Adrenal gland (tissue), 5 donors: Measurements from ENCODE around the gene TBC1D16.
A peak's percentile ranks its signal among the peaks of the same experiment; 100 is the strongest.

Experiments
- POLR2A ChIP-seq, 2 donors: fragments of 450-650 bp; IDR thresholded peaks; one replicate each; pipeline ENCODE4 v1.6.1; 2017; ENCODE audit warnings: antibody characterized with exemption in 2 of 2, mild to moderate bottlenecking in 2 of 2, moderate library complexity in 1 of 2
- TF ChIP-seq, protein P1 (sequence below), 6 experiments: fragments of 450-650 bp in 4 of 6; fragments of 200-600 bp in 2 of 6; sonication (generic) in 1 of 6; IDR thresholded peaks; 1 replicate in 5 of 6; 2 replicates in 1 of 6; pipeline versions ENCODE4 v1.5.1 to v1.8.0; 2016 to 2021; ENCODE audit warnings: antibody characterized with exemption in 6 of 6, mild to moderate bottlenecking in 2 of 6, moderate library complexity in 1 of 6
- donor health status: DM: no; HTN: no; CAD: no.

DNA sequence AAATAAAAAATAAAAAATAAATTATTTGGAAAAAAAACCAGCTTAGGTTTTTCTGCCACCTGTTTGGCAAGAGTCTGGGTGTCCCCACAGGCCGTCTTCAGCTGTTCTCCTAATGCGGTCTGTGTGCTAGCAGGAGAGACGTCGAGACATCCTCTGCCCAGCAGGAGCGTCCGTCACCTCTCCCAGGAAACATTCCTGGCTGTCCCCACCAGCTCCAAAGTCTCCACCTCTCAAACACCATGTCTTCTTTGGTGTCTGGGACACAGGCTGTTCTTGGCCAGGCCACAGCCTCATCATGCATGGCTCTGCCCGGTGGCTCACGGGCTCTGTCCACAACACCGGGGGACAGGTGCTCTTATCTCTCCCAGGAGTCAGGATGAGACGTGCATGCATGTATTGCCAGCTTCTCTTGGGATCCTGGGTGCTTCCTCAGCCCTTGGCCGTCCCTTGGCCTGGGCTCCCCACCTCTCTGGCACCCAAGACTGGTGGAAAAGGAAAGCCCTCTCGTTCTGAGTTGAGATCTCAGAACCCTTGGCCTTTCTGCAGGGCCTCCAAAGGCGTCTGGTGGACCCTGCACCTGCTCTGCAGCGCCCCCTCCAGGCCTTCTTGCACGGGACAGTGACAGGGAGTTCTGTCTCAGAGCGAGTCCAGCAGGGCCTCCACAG, 111.6 kb downstream of the TBC1D16 start:
- TF ChIP-seq, protein P1, sequence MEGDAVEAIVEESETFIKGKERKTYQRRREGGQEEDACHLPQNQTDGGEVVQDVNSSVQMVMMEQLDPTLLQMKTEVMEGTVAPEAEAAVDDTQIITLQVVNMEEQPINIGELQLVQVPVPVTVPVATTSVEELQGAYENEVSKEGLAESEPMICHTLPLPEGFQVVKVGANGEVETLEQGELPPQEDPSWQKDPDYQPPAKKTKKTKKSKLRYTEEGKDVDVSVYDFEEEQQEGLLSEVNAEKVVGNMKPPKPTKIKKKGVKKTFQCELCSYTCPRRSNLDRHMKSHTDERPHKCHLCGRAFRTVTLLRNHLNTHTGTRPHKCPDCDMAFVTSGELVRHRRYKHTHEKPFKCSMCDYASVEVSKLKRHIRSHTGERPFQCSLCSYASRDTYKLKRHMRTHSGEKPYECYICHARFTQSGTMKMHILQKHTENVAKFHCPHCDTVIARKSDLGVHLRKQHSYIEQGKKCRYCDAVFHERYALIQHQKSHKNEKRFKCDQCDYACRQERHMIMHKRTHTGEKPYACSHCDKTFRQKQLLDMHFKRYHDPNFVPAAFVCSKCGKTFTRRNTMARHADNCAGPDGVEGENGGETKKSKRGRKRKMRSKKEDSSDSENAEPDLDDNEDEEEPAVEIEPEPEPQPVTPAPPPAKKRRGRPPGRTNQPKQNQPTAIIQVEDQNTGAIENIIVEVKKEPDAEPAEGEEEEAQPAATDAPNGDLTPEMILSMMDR (IDR thresholded peaks at IDR 0.05), result peak in 2 of 6 experiments; percentile 26 to 31
- TF ChIP-seq POLR2A (IDR thresholded peaks at IDR 0.05), result no peak
